Activated T-cell treated with anti-CD3 and anti-CD28 coated beads for 1 hour (primary cell): ENCODE data around the gene CCNH.

Experiments
- DNase-seq: peaks from one replicate; pipeline ENCODE4 v3.0.0-alpha.2; 2020; ENCODE audit warnings: low read depth

Gene CCNH

DNA sequence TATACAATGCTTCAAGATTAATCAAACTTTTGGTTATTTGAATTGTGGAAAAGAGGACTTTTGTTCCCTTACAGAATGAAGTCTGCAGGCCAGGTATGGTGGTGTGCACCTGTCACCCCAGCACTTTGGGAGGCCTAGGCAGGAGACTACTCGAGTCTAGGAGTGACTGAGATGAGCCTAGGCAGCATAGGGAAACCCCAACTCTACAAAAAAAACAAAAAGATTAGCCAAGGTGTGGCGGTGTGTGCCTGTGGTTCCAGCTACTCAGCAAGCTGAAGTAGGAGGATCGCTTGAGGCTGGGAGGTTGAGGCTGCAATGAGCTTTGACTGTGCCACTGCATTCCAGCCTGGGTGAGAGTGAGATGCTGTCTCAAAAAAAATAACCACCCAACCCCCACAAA lies 9.3 kb downstream of the CCNH start:
- DNase-seq = no peak

DNA sequence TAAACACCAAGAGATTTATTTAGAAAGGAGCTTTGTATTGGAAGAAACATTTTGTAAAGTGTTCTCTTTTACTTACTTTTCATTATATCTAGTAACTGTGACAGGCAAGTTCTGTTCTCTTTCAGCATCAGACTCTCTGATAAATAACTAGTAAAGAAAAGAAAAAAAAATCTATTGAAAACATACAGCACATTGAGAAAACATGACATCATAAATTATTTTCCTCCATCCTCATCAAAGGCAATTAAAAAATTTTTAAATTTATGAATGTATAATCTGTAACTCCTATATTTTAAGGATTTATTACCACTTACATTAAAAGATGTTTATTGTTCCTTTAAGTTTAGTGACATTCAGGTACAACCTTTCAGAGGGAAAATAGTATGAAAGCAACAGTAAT lies 11.1 kb downstream of the CCNH start:
- no peak for DNase-seq

DNA sequence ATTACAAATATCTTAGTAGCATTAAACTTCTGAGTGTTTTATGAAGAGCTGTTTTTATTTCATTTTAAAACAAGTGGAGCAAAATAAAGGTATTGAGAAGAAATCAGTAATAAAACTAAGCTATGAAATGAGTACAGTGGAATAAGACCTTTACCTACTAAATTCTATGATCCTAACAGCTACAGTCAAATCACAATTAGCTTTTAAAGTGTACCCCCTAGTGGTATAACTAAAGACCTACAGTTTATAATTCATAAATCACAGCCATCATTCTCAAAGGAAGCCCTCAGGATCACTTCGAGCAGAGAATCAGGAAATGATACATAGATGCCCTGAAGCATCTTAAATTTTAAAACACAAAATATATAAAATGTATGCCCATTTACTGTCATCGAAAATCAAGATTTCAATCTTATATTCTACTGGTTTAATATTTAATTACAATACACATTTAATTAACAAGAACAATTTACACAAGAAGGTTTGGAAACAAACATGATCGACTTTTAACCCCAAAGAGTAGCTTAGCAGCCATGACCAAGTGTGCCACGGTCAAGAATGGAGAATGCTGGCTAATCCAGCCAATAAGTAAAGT lies 12.3 kb downstream of the CCNH start:
- DNase-seq = no peak

DNA sequence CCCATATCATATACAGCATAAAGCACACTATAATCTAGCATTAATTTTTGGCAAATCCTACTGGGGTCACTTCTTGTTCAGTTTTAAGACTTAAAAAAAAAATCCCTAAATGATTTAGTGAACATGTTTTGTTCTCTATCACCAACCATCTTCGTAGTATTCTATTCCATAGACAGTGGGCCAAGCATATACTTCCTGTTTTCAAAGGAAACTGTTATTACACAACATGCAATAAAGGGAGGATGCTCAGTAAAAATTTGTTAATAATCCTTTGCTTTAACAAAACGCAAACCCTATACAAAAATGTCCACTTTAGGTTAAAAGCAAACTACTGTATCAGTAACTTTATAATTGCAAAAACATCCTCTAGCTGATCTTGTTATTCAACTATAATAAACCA lies 13.0 kb downstream of the CCNH start:
- DNase-seq = no peak

DNA sequence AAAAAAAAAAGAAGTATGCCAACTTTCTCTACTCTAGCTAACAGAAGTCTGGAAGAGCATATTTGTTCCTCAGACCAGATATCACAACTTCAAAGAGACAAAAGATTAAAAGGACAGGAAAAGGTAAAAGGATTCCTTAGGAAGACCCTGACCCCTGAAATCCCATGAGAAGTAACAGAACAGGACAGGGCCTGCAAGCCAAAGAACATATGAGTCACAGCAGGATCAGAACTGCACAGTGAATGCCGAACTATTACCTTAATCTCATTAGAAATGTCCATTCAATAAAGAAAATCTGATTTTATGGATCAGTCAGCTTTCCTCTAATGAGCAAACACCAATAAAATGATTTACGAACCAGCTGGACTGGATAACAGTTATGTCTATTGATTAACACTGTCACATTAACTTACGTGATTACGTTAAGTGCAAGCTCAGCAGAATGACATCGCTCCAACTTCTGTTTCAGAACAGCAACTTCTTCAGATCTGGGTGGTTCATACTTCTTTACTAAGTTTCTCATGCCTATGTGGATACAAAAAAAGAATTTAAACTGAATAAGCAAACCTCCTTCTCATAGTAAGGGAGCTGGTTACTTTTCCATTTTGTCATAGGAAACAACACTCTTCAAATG lies 13.6 kb downstream of the CCNH start:
- no peak for DNase-seq

DNA sequence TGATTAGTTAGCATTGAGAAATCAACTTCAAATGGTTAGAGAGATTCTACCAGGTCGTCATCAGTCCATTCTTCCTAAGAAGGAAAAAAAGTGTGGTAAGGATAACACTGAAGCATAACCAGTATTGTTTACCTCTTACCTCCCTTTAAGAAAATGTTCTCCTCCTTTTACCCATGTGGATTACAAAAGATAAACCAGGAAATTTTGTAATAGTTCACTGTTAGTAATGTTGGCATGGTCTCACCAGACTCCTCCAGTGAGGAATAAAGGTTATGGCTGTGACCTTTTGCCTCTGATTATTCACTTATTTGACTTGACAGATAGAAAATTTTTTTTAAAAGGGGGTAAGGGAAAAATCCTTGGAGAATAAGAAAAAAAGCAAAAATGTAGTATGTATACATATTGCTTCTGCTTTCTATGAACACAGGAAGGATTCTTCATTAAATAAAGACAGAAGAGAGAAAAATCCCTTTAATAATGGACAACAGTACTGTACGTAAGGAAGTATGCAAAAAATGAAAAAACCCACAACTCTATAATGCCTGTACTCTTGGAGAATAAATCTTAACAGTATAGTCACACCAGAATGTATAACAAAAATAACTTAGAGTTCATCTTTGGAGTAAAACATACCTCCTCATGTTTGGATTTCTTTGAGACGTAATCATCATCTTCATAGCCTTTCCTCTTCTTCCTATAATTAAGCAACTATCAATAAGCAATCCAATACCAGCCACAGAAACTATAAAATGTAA lies 18.1 kb downstream of the CCNH start:
- no peak for DNase-seq

DNA sequence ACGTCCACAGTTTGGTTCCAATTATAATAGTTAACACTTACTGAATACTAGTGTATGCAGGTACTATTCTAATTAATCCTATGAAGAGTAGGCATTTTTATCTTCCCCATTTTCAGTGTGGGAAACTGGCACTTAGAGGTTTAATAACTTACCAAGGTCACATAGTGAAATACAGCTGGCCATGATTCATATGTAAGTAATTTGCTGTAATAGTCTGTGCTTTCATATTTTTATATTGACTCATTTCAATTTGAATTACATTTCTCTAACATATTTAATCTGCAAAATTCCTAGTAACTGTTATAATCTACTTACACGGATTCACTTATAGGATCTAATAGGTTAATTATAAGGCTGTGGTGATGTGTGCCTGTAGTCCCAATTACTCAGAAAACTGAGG lies 19.4 kb downstream of the CCNH start:
- DNase-seq = no peak

DNA sequence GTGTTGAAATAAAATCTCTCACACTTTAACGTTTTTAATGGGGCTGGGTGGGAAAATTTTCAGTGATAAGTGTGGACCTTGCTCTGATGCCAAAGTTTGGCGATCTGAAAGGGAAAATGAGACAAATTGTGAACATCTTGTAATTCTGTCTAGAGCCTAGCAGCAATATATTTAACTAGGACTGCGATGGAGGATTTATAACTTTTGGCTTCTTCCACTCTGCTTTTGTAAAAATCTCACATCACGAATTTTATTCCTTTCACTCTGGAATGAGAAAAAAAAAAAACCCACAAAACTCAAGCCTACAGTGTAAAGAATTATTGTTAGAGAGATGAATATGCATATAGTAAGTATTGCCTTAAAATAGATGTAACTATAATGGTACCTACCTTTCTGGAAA lies 19.9 kb downstream of the CCNH start:
- no peak for DNase-seq

DNA sequence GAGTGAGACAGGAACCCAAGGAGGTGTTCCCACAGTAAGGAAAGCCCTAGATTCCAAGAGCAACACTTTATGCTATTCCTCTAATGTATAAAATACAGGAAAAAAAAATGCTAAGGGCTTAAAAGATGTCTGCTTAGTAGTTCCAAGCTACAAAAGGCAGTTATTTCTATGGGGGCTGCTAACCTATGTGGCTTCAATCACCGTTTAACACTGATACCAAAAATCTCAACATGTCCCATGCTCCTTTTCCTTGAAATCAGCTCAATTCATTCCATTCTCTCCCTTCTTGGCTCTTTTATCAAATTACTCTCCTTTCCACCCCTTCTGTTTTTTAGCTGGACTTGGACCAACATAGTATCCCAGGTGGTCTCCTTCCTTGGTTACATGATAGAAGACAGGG lies 20.6 kb downstream of the CCNH start:
- DNase-seq = no peak

DNA sequence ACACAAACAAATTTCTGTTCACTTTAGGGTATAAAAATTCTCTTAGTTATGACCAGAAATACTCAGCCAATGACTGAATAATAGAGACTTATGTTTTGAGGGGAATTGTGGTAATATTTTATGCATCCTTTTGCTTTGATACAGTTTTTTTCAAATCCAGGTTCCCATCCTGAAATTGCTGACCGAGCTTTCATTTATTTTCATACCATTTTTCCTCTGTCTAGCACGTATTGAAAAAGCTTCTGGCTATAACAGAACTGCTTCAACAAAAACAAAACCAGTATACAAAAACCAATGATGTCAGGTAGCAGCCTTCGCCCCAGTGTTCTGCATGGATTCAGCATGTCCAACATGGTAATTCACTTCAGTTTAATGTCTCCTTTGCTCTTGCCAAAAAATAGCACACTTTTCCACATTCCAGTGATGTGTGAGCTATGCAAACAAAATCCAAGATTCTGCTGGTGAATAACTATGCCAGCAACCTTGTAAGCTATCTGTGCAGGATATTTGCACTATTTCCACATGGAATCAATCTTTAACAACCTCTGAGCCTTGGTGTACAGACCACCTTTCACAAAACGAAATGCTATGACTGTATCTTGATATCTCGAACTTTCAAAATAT lies 22.0 kb downstream of the CCNH start:
- DNase-seq = no peak

DNA sequence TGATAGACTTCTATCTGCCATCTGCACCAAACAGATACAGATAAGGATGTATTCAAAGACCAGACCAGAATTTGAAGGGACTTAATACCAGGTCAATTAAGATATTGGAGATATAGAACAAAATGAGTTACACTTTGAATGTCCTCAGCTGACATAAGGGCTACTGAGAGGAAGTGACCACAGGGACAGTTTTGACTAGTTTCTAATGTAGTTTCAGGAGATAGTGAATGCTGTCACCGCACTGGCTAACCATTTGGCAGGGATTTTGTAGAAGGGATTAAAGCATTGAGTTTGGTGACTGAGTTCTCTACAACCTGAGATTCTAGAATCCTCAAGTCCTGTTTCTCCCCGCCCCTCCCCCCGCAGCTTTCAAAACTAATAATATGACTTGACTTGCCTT lies 22.7 kb downstream of the CCNH start:
- DNase-seq = no peak

DNA sequence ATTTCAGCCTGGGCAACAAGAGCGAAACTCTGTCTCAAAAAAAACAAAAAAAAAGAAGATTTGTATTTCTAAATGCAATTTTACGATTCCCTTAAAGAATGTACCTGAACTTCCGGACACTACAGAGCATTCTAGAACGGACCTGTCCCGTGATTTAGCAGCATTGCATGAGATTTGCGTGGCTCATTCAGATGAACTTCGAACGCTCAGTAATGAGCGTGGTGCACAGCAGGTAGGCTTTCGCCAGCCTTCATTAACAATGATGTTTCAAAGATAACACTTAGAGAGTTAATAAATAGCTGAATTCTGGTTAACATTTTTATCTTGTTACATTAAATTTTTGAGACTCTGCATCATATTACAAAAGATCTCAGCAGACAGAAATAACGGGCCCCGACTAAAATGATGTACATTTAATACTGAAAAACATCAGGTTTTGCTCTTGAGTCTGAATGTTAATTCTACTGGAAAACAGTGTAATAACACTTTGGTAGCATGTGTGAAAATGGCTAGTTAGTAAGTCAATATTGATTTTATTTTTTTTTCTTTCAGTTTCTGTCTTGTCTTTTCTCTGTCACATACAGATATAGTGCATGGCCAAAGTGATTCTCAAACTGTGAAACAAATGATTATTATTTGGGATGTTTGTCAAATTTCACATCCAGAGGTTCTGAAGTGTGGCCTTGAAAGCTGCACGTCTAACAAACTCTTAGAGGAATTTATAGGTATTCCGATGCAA lies 23.3 kb downstream of the CCNH start:
- DNase-seq = no peak

DNA sequence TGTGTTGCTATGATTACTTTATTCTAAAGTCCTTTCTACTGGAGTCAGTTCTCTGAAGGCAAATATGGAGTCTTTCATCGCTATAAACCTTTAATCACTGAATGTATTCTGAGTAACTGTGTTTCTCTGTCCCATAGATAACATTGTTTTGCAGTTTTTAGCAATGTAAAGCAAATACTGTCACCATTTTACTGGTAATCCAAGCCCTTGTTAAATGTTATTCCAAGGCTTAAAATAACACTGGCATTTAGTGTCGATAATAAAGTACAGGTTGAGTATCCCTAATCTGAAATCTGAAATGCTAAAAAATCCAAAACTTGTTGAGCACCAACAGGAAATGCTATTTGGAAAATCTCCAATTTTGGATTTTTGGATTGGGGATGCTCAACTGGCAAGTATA lies 24.6 kb downstream of the CCNH start:
- DNase-seq = no peak

DNA sequence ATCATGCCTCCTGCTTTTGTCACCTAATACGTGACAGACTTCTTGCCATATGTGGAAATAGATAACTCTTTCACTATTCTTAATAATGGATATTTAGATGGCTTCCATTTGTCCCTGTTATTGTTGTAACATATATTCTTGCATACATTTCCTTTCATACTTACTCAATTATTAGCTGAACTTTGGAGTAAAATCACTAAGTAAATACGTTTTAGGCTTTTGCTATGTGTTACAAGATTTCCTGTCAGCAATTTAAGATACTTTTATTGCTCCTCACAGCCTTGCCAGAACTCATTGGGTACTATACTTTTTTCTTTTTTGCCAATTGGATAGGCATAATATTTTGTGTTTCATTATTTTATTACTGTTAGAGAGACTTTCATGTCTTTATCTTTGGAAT lies 26.9 kb downstream of the CCNH start:
- no peak for DNase-seq

DNA sequence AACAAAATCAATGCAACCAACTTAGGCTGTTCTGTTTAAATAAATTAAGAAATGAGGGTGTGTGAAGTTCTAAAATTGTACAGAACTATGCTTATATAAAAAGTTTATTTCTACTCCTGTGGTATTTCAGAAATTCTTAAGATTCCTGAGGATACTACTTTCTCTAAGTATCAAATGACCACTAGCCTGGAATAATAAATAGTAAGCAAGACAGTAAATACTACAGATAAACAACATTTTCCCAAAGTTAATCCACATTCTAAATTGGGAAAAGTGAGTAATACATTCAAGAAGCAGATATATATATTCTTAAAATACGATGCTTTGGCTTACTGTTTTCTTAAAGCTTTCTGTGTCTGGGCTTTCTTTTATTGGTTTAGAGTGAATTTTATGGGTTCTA lies 29.5 kb downstream of the CCNH start:
- DNase-seq = no peak

DNA sequence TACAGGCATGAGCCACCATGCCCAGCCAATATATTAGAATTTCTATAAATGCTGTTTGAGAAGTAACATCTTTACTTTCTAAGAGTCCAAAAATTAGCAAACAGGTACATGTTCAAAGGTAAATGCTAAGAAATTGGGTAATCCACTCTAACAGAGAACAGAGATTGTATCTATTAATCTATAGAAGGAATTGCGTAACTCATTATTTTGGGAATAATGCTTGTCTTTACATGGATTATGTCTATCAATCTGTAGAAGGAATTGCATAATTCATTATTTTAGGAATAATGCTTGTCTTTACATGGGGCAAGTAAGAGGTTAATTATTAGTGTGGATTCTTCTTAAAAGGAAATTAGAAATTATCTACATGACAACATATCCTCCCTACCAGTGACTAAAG lies 30.5 kb downstream of the CCNH start:
- no peak for DNase-seq

DNA sequence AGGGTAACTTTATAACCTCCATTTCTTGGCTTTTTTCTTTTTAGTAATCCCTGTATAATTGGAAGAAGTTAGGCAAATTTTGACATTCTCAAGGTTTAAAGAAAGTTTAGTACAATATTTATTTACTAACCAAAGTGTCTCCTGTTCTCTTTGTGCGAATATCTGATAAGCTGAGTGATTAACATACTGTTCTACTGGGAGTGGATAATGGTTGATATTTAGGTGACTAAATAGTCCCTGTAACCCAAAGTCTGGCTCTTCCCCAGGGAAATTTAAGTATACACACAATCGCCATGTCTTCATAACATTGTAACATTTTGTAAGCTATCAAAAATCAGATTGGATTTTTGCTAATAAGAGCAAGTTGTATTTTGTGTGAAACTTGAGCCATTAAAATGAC lies 40.0 kb downstream of the CCNH start:
- DNase-seq = no peak

DNA sequence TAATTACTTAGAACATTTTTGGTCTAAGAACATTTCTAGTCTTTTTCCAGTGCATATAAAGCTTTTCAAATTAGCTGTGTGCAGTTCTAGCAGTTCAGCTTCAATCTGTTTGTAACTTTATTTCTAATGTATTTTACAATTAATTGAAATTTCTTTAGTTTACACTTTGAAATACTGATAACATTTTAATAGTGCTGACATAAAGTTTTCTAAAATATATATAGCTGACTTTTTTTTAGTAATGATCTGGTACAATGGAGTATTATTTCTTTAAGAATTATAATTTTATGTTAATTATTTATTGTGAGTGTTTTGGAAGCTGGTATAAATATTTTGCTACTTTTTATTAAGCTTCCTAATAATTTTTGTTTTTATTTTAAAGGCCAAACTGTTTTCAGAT lies 43.3 kb downstream of the CCNH start:
- DNase-seq = no peak

DNA sequence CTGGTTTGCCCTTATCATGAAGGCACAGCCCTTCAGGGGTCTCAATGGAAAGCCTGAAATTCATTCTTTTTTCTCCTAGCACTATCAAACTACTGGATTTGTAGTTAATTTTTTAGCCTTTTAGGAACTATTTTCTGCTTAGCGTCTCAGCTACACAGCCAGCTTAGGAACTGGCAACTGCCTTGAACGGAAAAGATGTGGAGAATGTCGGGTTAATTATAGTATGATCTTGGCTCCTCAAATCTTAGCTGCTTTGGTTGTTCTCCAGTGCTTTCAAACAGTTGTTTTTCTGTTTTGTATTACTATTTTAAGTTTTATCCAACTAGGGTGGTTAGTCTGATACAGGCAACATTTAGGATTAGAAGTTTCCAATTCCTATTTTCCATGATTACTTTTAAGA lies 44.1 kb downstream of the CCNH start:
- DNase-seq = no peak

DNA sequence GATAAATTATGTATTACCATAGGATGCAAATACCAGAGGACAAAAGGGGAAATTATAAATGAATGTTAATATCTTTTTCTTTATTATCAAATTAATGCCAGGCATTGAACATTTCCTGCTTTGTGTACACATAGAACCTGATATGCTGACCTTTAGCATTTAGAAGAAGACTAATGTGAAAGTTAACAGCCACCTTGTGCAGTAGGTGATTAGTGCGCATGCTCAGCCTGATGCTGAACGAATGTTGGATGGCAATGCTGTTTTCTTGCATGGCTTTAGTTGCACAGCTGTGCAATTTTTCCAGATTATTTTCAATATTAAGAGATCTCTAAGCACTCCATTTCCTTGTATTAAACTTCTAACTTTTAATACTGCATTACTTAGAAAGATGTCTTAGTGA lies 45.5 kb downstream of the CCNH start:
- no peak for DNase-seq

DNA sequence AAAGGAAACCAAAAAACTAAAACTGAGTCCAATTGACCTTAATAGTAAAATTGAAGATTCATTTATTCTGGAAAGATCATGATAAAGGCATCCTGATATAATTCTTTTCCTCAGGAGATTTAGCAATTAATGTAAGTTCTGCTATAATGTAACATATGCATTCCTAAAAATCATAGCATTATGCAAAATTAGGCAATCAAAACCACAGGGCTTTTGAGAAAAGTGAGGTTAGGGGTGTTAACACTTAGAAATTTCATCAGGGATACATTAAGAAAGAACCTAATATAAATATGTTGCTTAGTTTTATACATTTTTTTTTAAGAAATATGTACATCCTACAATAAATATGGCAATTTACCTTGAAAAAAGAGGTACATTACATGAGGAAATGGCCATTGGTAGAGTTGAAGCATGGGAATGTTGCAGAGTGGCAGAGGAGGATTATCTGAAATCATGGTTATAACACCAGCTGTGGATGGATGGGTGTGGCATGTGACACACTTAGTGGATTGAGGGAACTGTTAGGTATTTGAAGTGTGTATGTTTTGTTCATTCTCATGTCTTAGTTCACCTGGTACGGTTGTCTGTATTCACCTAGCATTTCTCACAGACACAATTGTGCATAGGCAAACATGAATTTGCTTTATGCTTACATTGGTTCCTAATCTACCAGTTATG lies 51.1 kb downstream of the CCNH start:
- DNase-seq = no peak

DNA sequence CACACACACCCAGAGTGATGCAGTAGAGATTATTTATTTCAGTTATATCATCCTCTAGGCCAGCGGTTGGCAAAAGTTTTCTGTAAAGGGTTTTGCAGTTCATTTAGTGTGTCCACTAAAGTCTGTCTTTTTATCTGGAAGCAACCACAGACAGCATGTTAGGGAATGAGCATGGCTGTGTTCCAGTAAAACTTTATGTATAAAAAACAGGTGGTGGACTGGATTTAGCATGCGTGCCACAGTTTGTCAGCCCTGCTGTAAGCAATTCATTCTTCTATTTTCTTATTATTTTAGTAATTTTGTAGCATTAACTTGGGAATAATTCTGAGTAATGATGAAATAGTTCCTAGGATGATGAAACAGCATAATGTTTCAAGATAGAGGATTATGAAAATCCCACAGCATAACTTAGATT lies 51.7 kb downstream of the CCNH start:
- DNase-seq = no peak
